GM19238 (cell line): ENCODE results near the gene TENM3.

Experiments used
- DNase-seq: peaks from one replicate; pipeline ENCODE4 v3.0.0; 2011; ENCODE audit warnings: low spot score; ENCODE audit not compliant: insufficient read length

The TENM3 gene

GRCh38 chr4:182252220-182252619 lies 9.0 kb downstream of the TENM3 start:
- DNase-seq = no peak

DNA sequence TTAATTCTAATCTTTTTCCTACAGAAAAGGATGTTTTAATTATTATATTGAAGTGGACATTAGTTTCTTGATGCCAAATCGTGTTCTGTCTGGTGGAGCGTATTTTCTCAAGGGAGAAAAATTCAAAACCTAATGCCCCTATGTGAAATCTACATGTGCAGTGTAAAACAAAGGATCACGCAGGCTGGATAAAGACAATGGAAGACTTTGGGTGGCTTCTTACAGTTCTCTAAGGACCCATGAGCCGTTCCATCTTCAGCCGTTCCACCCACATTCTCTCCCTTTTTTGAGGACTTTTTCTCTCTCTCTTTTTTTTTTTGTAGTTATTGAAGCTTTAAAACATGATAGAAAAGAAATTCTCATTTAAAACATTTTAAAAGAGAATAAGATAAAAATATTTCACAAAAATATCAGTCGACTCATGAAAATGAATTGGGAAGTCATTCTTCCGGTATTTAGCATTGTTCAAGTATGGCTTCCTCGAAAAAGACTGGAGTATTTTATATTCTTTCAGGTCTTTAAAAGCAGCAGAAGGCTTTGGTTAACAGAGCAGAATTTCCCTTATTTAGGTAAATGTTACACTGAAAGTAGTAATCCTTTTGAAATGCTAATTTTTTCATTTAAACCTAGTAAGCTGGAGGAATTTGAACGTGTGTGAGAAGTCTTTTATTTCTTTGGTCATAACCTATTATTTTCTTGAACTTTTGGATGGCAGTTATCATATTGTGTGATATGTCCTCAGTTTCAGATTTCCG lies 11.0 kb downstream of the TENM3 start:
- DNase-seq = no peak

DNA sequence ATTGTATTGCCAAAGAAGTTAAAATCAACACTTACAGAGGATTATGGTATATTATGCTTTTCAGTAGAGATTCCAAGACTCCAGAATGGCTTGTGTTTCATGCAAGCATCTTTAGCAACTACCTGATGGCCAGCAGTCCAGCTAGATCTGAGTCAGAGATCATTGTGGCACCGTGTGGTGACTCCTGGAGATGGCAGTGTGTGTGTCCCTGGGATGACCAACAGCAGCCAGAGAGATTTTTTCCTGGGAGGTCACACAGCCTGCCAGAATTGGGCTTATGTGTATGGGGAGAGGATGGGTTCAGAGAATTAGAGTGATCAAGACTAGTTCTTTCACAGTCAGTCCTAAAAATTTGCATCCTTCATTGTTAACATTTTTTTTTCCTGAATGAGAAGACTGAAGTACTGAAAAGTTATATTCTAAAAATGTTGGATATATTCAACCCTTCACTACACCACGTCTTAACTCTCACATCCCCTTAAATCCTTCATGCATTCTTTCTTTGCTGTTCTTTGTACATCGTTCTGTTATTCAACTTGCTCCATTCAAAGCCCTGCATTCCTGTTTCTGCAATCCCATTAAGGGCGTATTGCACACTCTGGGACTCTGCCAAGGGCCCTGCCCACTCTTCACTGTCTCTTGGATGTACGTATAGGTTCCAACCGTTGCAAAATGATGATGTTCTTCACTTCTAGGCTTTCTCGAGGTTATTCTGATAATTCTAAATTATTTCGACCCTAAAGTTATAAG lies 12.4 kb downstream of the TENM3 start:
- DNase-seq = no peak

DNA sequence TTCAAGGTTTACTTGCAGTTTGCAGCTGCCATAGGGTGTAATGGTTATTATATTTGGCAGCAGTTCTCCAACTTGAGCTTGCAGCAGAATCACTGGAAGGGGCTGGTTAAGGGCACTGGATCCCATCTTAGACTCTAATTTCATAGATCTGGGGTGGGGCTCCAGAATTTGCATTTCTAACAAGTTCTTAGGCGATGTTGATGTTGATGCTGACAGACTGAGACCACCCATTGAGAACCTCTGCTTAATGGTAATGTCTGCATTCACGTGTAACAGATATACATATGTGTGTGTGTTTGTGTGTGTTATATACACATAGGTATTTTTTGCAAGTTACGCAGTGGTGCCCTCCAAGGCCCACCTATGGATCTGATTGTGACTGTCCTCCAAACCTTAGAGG lies 13.8 kb downstream of the TENM3 start:
- no peak for DNase-seq

DNA sequence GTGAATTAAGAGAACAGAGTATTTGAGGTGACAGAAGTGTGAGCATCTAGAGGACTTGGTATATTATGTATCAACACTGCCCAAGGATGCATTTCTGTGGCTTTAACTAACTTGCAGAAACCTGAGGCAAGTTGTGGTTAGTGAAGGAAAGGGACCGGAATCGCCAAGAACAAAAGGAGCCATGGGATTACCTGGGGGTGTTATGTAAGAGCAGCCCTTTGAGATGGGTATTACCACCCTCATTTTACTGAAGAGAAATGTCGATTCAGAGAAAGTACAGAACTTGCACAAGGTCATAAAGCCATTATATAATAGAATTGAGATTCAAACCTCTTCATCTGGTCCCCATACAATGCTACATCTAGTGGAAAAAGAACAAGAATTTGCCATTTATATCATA lies 14.3 kb downstream of the TENM3 start:
- DNase-seq = no peak

GRCh38 chr4:182258441-182259000 lies 15.3 kb downstream of the TENM3 start:
- DNase-seq = no peak

- DNase-seq = no peak
Measured at GRCh38 chr4:182261651-182262223, 18.5 kb downstream of the TENM3 start.

DNA sequence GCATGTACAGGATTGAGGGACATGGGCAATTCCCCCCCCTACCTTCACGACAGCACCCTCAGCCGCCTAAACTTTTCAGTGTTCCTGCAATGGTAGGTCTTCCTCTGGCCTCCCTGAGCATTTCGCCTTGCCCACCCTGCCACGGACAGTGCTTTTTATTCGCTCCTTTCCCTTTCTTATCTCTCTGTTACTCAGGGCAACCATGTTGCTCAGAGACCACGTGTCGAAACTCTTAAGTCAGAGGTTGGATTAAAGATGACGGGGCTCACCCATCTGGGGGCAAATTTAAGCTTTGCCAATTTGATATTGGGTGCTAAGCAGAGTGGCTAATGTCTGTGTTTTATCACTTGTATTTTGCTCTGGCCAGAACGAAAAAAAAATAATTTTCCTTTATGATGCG lies 20.4 kb downstream of the TENM3 start:
- no peak for DNase-seq

DNA sequence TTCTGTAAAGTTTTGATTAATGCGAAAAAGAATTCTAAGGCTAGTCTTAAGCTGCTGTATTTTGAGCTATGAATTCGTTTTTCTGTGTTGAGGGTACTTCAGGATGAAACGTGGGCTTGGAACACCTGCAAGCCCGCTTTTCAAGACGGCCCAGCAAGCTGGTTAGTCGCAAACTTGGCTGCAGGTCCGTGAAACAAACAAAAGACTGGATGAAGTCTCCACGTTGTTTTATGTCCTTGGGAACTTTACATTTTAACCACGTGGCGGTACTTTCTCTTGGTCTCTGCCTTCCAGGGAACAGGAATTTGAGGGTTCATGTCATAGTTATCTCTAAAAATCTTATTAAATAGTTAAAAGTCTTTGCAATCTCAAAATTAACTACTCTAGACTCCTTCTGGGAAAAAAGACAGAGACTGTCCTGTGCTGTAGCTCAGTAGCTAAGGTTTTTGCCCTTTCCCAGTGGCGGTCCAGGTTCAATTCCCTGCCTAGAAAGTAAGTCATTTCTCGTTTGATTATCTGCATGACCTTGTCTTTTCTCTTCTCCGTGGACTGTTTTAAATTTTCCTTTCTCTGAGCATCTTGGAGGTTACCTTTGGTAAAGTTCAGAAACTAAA lies 21.0 kb downstream of the TENM3 start:
- no peak for DNase-seq

GRCh38 chr4:182265881-182266280 lies 22.7 kb downstream of the TENM3 start:
- DNase-seq = no peak

DNA sequence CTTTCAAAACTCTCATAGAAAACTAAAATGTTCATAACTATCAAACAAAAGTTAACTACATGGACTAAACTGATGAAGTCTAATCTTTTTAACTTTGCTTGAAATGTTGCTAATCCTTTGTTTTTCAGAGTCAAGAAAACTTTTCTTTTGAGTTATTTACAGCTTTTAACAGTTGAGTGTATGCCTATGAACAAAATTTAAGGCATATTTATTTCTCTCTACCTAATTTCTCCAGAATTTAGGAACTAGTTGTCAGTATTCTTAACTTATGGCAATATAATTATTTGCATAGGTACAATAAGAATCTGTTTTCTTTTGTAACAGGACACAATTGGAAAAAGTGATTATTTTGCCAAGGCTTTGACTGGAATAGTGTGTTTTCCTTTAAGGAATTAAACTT lies 23.8 kb downstream of the TENM3 start:
- no peak for DNase-seq

- DNase-seq = no peak
Measured at GRCh38 chr4:182268966-182269365, 25.8 kb downstream of the TENM3 start.

DNA sequence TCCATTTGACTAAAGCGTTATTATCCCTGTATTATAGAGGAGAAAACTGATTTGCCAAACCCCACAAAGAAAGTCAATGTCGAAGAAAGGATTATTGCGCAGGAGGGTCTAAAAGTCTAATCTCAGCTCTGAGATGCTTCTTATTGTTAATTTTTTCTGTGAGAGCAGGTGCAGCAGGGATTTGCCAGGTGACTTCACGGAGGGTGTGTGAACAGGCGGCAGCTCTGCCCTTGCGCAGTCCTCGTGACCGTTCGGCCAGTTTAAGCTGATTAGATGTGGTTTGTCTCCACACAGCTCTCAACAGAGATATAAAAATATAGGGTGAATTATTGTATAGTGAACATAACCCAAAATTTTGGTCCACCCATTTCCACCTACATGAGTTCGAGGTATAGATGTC lies 28.5 kb downstream of the TENM3 start:
- DNase-seq = no peak

GRCh38 chr4:182272151-182272550 lies 28.9 kb downstream of the TENM3 start:
- DNase-seq = no peak

- no peak for DNase-seq
Measured at GRCh38 chr4:182273191-182273935, 30.2 kb downstream of the TENM3 start.

GRCh38 chr4:182276210-182277109 lies 33.3 kb downstream of the TENM3 start:
- no peak for DNase-seq

DNA sequence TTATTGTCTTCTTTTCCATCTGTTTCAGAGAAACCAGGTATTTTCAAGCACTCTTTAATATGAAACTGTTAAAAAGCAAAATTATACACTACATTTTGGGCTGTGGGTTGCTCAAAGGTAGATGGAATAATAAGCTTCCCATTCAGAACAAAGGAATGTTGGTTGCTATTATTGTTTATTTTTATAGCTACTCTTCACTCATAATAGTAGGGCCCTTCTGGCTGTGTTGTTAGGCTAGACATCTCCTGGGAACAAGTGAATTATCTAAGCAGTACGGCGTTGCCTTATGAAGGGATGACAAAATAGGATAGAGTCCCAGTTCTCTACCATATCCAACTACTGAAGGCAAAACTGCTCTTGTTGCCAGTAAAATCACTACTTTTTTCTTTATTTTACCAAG lies 34.2 kb downstream of the TENM3 start:
- no peak for DNase-seq

DNA sequence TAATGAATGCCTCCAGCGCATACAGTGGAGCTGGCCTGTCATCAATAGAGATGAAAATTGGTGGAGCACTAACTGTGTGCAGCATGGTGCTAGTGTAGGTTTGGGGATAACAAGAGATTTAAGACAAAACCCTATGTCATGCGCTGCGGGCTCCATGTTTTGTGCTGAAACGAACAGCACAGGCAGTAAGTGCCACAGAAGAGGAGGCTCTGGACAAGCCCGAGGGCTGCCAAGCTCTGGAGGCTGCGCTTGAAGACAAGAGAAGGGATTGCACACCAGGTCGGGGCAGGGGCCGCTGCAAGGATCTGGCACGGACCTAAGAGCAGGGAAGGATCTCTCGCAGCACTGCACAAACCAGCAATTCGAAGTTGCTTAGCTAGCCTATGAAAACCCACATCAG lies 35.5 kb downstream of the TENM3 start:
- no peak for DNase-seq

DNA sequence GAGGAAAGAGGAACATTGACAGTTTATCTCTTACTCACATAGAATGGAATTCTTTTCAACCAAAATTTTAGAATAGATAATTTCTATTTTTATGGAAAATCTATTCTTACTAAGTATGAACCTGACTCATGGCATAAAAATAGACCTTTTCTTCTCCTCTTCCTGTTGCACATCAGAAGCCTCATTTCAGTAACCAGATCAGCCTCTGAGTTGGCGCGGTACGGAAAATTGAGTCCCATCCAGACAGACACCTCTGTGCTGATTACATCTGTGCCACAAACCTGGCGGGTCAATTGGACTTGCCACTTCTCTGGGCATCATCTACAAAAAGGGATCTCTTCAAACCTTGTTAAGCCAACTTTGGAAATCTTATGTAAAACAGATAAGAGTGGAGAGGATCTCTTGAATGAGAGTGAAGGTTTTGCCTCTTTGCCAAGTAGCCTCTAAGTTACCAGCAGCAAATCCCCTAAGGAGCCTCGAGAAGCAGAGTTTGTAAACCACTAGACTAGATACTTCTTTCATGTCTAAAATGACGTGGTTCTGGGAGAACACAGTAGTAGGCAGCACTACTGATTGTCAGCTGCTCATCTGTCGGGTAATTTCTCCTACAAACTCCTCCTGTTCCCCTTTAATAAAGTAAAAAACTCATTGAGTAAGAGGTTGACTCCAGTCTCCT lies 37.4 kb downstream of the TENM3 start:
- no peak for DNase-seq

- DNase-seq = no peak
Measured at GRCh38 chr4:182286035-182286434, 42.8 kb downstream of the TENM3 start.
